Naive B cell (primary cell): ENCODE measurements around the gene ZNF76. TPM values are rescaled to one million over a fixed set of nuclear protein-coding genes. Genes with fewer than 3 reads are reported as not detected.

Experiments used
- ATAC-seq, 2 donors: fragments of 150-1000 bp; cut with Tn5 transposase; 2 replicates each; pipeline ENCODE4 v1.10.0; 2021; ENCODE audit warnings: low read depth in 2 of 2, mild to moderate bottlenecking in 2 of 2, moderate library complexity in 2 of 2
- DNase-seq: peaks from one replicate; pipeline ENCODE4 v3.0.0; 2022
- H3K27ac Mint-ChIP-seq, 6 donors: one replicate each; pipeline ENCODE4 v1.8.0; 2020 to 2022; ENCODE audit warnings: mild to moderate bottlenecking in 6 of 6, mixed read lengths in 6 of 6, moderate library complexity in 5 of 6, inconsistent platforms in 2 of 6
- H3K27me3 Mint-ChIP-seq, 3 donors: one replicate each; pipeline ENCODE4 v1.8.0; 2021 to 2022; ENCODE audit warnings: mixed read lengths in 3 of 3, mild to moderate bottlenecking in 1 of 3
- H3K36me3 Mint-ChIP-seq, 2 donors: one replicate each; pipeline ENCODE4 v1.8.0; 2020 to 2022; ENCODE audit warnings: mixed read lengths in 2 of 2, inconsistent platforms in 1 of 2, mild to moderate bottlenecking in 1 of 2
- H3K4me1 Mint-ChIP-seq, 3 donors: one replicate each; pipeline ENCODE4 v1.8.0; 2020 to 2022; ENCODE audit warnings: mixed read lengths in 3 of 3, inconsistent platforms in 1 of 3, mild to moderate bottlenecking in 1 of 3, moderate library complexity in 1 of 3
- H3K4me3 Mint-ChIP-seq, 8 donors: one replicate each; pipeline ENCODE4 v1.8.0; 2020 to 2022; ENCODE audit warnings: mild to moderate bottlenecking in 8 of 8, mixed read lengths in 8 of 8, moderate library complexity in 8 of 8, inconsistent platforms in 2 of 8
- H3K9me3 Mint-ChIP-seq, 7 donors: one replicate each; pipeline ENCODE4 v1.8.0; 2020 to 2022; ENCODE audit warnings: mixed read lengths in 7 of 7, mild to moderate bottlenecking in 5 of 7, inconsistent platforms in 2 of 7, moderate library complexity in 1 of 7
- polyA plus RNA-seq, 6 donors: library from polyadenylated mRNA; unstranded; fragments of 300-500 nt; fragmentation: Illumina TruSeq; gene quantifications; one replicate each; pipeline ENCODE4 v1.2.3, GENCODE V29; 2021; ENCODE audit warnings: low read depth in 6 of 6

ZNF76 gene
- polyA plus RNA-seq, 6 donors from 2014 or later = 22.4 to 42.1 (median 29.8) TPM

- no peak for DNase-seq
- Mint-ChIP-seq H3K36me3 (no peaks in the 10 kb centered on the region), H3K9me3 (peaks cover 0 to 2% (median 0%) of the 10 kb centered on the region in 7 donors), H3K4me1 (no peaks in the 10 kb centered on the region), H3K27ac (no peak overlapping the region), H3K27me3 (peaks cover 9 to 21% (median 18%) of the 10 kb centered on the region in 3 donors), H3K4me3 (no peak overlapping the region)
- ATAC-seq = no peak
These were observed 36.1 kb upstream of the ZNF76 start for GRCh38 chr6:35223396-35223795.

GRCh38 chr6:35224720-35225119 is 34.8 kb upstream of the ZNF76 start:
- H3K4me3 Mint-ChIP-seq = no peak overlapping the region
- H3K36me3 Mint-ChIP-seq = no peaks in the 10 kb centered on the region
- ATAC-seq (no peak), DNase-seq (no peak)
- no peak overlapping the region for H3K27ac Mint-ChIP-seq
- peaks cover 4 to 9% (median 6%) of the 10 kb centered on the region in 3 donors for H3K27me3 Mint-ChIP-seq
- H3K4me1 Mint-ChIP-seq = no peaks in the 10 kb centered on the region
- peaks cover 0 to 2% (median 0%) of the 10 kb centered on the region in 7 donors for H3K9me3 Mint-ChIP-seq

GRCh38 chr6:35228481-35228880 is 31.1 kb upstream of the ZNF76 start:
- no peaks in the 10 kb centered on the region for H3K27me3 Mint-ChIP-seq
- ATAC-seq = no peak
- H3K36me3 Mint-ChIP-seq = no peaks in the 10 kb centered on the region
- no peaks in the 10 kb centered on the region for H3K9me3 Mint-ChIP-seq
- no peak overlapping the region for H3K27ac Mint-ChIP-seq
- no peak overlapping the region for H3K4me3 Mint-ChIP-seq
- H3K4me1 Mint-ChIP-seq = peaks cover 0 to 7% (median 0%) of the 10 kb centered on the region in 3 donors
- no peak for DNase-seq

GRCh38 chr6:35229304-35229703 is 30.2 kb upstream of the ZNF76 start:
- Mint-ChIP-seq H3K36me3 (peaks cover 0 to under 1% of the 10 kb centered on the region in 2 donors), H3K27ac (peak overlapping the region in 1 of 6 donors; percentile 55)
- ATAC-seq = no peak

GRCh38 chr6:35230498-35230897 is 29.0 kb upstream of the ZNF76 start:
- H3K9me3 Mint-ChIP-seq = peaks cover 0 to 5% (median 0%) of the 10 kb centered on the region in 7 donors
- peaks cover 0 to 7% (median 0%) of the 10 kb centered on the region in 3 donors for H3K4me1 Mint-ChIP-seq
- peak overlapping the region in 1 of 6 donors; percentile 16 for H3K27ac Mint-ChIP-seq
- DNase-seq = no peak
- peaks cover 7 to 11% of the 10 kb centered on the region in 2 donors for H3K36me3 Mint-ChIP-seq
- ATAC-seq = no peak
- H3K4me3 Mint-ChIP-seq = no peak overlapping the region
- no peaks in the 10 kb centered on the region for H3K27me3 Mint-ChIP-seq

More at GRCh38 chr6:35229304-35229703, 30.2 kb upstream of the ZNF76 start:
- Mint-ChIP-seq H3K9me3 (no peaks in the 10 kb centered on the region), H3K4me3 (no peak overlapping the region), H3K27me3 (no peaks in the 10 kb centered on the region), H3K4me1 (peaks cover 0 to 7% (median 0%) of the 10 kb centered on the region in 3 donors)
- DNase-seq = no peak

- peaks cover 0 to 7% (median 0%) of the 10 kb centered on the region in 3 donors for H3K4me1 Mint-ChIP-seq
- H3K9me3 Mint-ChIP-seq = peaks cover 0 to 6% (median 0%) of the 10 kb centered on the region in 7 donors
- DNase-seq (no peak), ATAC-seq (no peak)
- H3K4me3 Mint-ChIP-seq = no peak overlapping the region
- H3K27me3 Mint-ChIP-seq = no peaks in the 10 kb centered on the region
- H3K36me3 Mint-ChIP-seq = peaks cover 7 to 11% of the 10 kb centered on the region in 2 donors
- no peak overlapping the region for H3K27ac Mint-ChIP-seq
These were observed 28.6 kb upstream of the ZNF76 start for GRCh38 chr6:35230950-35231349.

- peak overlapping the region in 1 of 6 donors; percentile 38 for H3K27ac Mint-ChIP-seq
- H3K4me3 Mint-ChIP-seq = no peak overlapping the region
- no peaks in the 10 kb centered on the region for H3K27me3 Mint-ChIP-seq
- H3K4me1 Mint-ChIP-seq = peaks cover 0 to 7% (median 0%) of the 10 kb centered on the region in 3 donors
- ATAC-seq (no peak), DNase-seq (no peak)
- H3K9me3 Mint-ChIP-seq = peaks cover 0 to 7% (median 0%) of the 10 kb centered on the region in 7 donors
- peaks cover 7 to 11% of the 10 kb centered on the region in 2 donors for H3K36me3 Mint-ChIP-seq
These were observed 28.0 kb upstream of the ZNF76 start for GRCh38 chr6:35231563-35231962.

- ATAC-seq = no peak
- Mint-ChIP-seq H3K27ac (no peak overlapping the region), H3K27me3 (no peaks in the 10 kb centered on the region), H3K4me1 (peaks cover 0 to 11% (median 0%) of the 10 kb centered on the region in 3 donors), H3K36me3 (peaks cover 7 to 11% of the 10 kb centered on the region in 2 donors), H3K4me3 (no peak overlapping the region), H3K9me3 (peaks cover 0 to 7% (median 0%) of the 10 kb centered on the region in 7 donors)
- DNase-seq = no peak
These were observed 24.6 kb upstream of the ZNF76 start for GRCh38 chr6:35234901-35235300.

- peaks cover 7 to 11% of the 10 kb centered on the region in 2 donors for H3K36me3 Mint-ChIP-seq
- no peak overlapping the region for H3K4me3 Mint-ChIP-seq
- no peak overlapping the region for H3K27ac Mint-ChIP-seq
- H3K4me1 Mint-ChIP-seq = peaks cover 2 to 9% (median 5%) of the 10 kb centered on the region in 3 donors
- ATAC-seq (no peak), DNase-seq (no peak)
- H3K9me3 Mint-ChIP-seq = peaks cover 0 to 7% (median 0%) of the 10 kb centered on the region in 7 donors
- H3K27me3 Mint-ChIP-seq = no peaks in the 10 kb centered on the region
These were observed 23.3 kb upstream of the ZNF76 start for GRCh38 chr6:35236223-35236622.

GRCh38 chr6:35237476-35237875 is 22.1 kb upstream of the ZNF76 start:
- Mint-ChIP-seq H3K9me3 (peaks cover 0 to 7% (median 0%) of the 10 kb centered on the region in 7 donors), H3K4me1 (peaks cover 5 to 11% (median 6%) of the 10 kb centered on the region in 3 donors), H3K36me3 (peaks cover 7 to 11% of the 10 kb centered on the region in 2 donors), H3K27ac (no peak overlapping the region), H3K4me3 (no peak overlapping the region), H3K27me3 (no peaks in the 10 kb centered on the region)
- DNase-seq (no peak), ATAC-seq (no peak)

- H3K36me3 Mint-ChIP-seq = peaks cover 7 to 11% of the 10 kb centered on the region in 2 donors
- H3K4me3 Mint-ChIP-seq = peak overlapping the region in 1 of 8 donors; percentile 44
- ATAC-seq (no peak), DNase-seq (no peak)
- H3K27me3 Mint-ChIP-seq = no peaks in the 10 kb centered on the region
- peaks cover 5 to 11% (median 6%) of the 10 kb centered on the region in 3 donors for H3K4me1 Mint-ChIP-seq
- no peak overlapping the region for H3K27ac Mint-ChIP-seq
- peaks cover 0 to 7% (median 0%) of the 10 kb centered on the region in 7 donors for H3K9me3 Mint-ChIP-seq
These were observed 20.7 kb upstream of the ZNF76 start for GRCh38 chr6:35238843-35239289.

GRCh38 chr6:35239581-35239980 is 20.0 kb upstream of the ZNF76 start:
- H3K27ac Mint-ChIP-seq = no peak overlapping the region
- peaks cover 6 to 13% (median 11%) of the 10 kb centered on the region in 3 donors for H3K4me1 Mint-ChIP-seq

GRCh38 chr6:35240838-35241801 is 18.4 kb upstream of the ZNF76 start:
- peak; percentile 83 to 84 for ATAC-seq
- Mint-ChIP-seq H3K27me3 (no peaks in the 10 kb centered on the region), H3K27ac (no peak overlapping the region), H3K36me3 (peaks cover 0 to 9% of the 10 kb centered on the region in 2 donors), H3K9me3 (no peaks in the 10 kb centered on the region), H3K4me1 (peaks cover 9 to 17% (median 12%) of the 10 kb centered on the region in 3 donors), H3K4me3 (no peak overlapping the region)
- peak; percentile 56 for DNase-seq

More at GRCh38 chr6:35239581-35239980, 20.0 kb upstream of the ZNF76 start:
- Mint-ChIP-seq H3K36me3 (peaks cover 5 to 14% of the 10 kb centered on the region in 2 donors), H3K9me3 (peaks cover 0 to 7% (median 0%) of the 10 kb centered on the region in 7 donors), H3K4me3 (no peak overlapping the region), H3K27me3 (no peaks in the 10 kb centered on the region)
- ATAC-seq (no peak), DNase-seq (no peak)
